GM18951 (cell line): Measurements from ENCODE around the gene ATP1B2.
"Not testable (repeated sequence)": the region's sequence is repeated elsewhere in the genome, so short reads cannot be mapped to it uniquely, and the experiment has no call there.

Experiments used
- POLR2A ChIP-seq: IDR thresholded peaks from 4 replicates; pipeline ENCODE4 v1.6.1; 2011; ENCODE audit warnings: mild to moderate bottlenecking; ENCODE audit not compliant: insufficient read length, insufficient read depth; ENCODE audit errors: extremely low read depth
- in situ Hi-C: fragments of 300-500 bp; cut with MboI; formaldehyde crosslinking; loops from one replicate; pipeline ENCODE4 v1.12.0; 2022; ENCODE audit warnings: low sequenced_read_pairs, mixed read lengths, inconsistent platforms; ENCODE audit not compliant: unreplicated experiment

The ATP1B2 gene

GRCh38 chr17:7650509-7651096 is at the start of gene ATP1B2:
Gene ATP1B2, plus strand, starts transcription at chr17:7650926. Its CDS starts 593 bp downstream, at chr17:7651519.
- TF ChIP-seq POLR2A: no peak
- in situ Hi-C loops: no loop called here

GRCh38 chr17:7606280-7606679 is 44.4 kb upstream of the ATP1B2 start:
- TF ChIP-seq POLR2A: no peak
- in situ Hi-C loops: no loop called here

GRCh38 chr17:7610641-7611040 is 40.1 kb upstream of the ATP1B2 start:
- no peak for TF ChIP-seq POLR2A
- in situ Hi-C loops: no loop called here

GRCh38 chr17:7611635-7612293 is 39.0 kb upstream of the ATP1B2 start:
- in situ Hi-C loops: no loop called here
- no peak for TF ChIP-seq POLR2A

- no peak for TF ChIP-seq POLR2A
- in situ Hi-C loops: no loop called here
Observed at GRCh38 chr17:7612294-7612640, 38.5 kb upstream of the ATP1B2 start.

GRCh38 chr17:7613769-7614424 is 36.8 kb upstream of the ATP1B2 start:
- no peak for TF ChIP-seq POLR2A

GRCh38 chr17:7614425-7615264 is 36.1 kb upstream of the ATP1B2 start, which contains the start of gene FXR2:
Gene FXR2, minus strand, starts transcription at chr17:7614897. Its CDS starts 365 bp downstream, at chr17:7614532.
- TF ChIP-seq POLR2A: peak; percentile 77

More at GRCh38 chr17:7613769-7614424, 36.8 kb upstream of the ATP1B2 start:
- in situ Hi-C loops: no loop called here

GRCh38 chr17:7615265-7615747 is 35.4 kb upstream of the ATP1B2 start:
- TF ChIP-seq POLR2A: no peak
- in situ Hi-C loops: no loop called here

More at GRCh38 chr17:7614425-7615264, 36.1 kb upstream of the ATP1B2 start, which contains the start of gene FXR2:
- in situ Hi-C loops: no loop called here

- TF ChIP-seq POLR2A: no peak
- in situ Hi-C loops: no loop called here
Observed at GRCh38 chr17:7618608-7619007, 32.1 kb upstream of the ATP1B2 start.

- in situ Hi-C loops: no loop called here
- TF ChIP-seq POLR2A: no peak
Observed at GRCh38 chr17:7620835-7621234, 29.9 kb upstream of the ATP1B2 start.

- no peak for TF ChIP-seq POLR2A
- in situ Hi-C loops: no loop called here
Observed at GRCh38 chr17:7623661-7624060, 27.1 kb upstream of the ATP1B2 start.

- in situ Hi-C loops: not testable (repeated sequence)
Observed at GRCh38 chr17:7625749-7626148, 25.0 kb upstream of the ATP1B2 start.

- no peak for TF ChIP-seq POLR2A
- in situ Hi-C loops: no loop called here
Observed at GRCh38 chr17:7626307-7626706, 24.4 kb upstream of the ATP1B2 start.
